Measurements from ENCODE around the gene CRX. TPM values are rescaled to one million over a fixed set of nuclear protein-coding genes. Genes with fewer than 3 reads are reported as not detected.
"Not testable (repeated sequence)": the region's sequence is repeated elsewhere in the genome, so short reads cannot be mapped to it uniquely, and the experiment has no call there.

Gene CRX
- total and polyA plus RNA-seq, 2 experiments from 2014 or later: 0.04 to 0.15 TPM

DNA sequence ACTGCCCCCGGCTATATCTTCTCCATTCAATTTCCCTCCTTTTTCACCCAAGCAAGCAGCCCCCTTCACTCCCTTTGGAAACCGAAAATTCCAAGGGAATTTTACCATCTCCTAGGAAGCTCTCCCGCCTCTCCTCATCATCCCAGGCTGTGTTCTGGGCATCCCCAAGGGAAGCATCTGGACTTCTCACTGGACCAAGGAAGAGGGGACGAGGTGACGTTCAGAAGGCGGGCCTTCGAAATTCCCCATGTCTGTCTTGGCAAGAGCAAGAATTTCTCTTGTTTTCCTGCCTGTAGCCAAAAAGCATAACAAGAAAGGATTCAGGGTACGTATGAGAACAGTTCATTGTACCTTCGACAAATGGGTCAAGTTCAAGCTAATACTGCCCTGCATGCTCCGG lies 43.4 kb downstream of the CRX start:
- TF ChIP-seq, protein P1, sequence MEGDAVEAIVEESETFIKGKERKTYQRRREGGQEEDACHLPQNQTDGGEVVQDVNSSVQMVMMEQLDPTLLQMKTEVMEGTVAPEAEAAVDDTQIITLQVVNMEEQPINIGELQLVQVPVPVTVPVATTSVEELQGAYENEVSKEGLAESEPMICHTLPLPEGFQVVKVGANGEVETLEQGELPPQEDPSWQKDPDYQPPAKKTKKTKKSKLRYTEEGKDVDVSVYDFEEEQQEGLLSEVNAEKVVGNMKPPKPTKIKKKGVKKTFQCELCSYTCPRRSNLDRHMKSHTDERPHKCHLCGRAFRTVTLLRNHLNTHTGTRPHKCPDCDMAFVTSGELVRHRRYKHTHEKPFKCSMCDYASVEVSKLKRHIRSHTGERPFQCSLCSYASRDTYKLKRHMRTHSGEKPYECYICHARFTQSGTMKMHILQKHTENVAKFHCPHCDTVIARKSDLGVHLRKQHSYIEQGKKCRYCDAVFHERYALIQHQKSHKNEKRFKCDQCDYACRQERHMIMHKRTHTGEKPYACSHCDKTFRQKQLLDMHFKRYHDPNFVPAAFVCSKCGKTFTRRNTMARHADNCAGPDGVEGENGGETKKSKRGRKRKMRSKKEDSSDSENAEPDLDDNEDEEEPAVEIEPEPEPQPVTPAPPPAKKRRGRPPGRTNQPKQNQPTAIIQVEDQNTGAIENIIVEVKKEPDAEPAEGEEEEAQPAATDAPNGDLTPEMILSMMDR (IDR thresholded peaks at IDR 0.05; ENCODE audit: low read depth, low read length): no peak
- DNase-seq (ENCODE audit: low read depth in 1 of 2, low spot score in 1 of 2): no peak
- no peaks in the 10 kb centered on the region for H3K4me1 ChIP-seq (ENCODE audit: low read depth)
- no peaks in the 10 kb centered on the region for H3K9me3 ChIP-seq (ENCODE audit: low read depth)
- no peak overlapping the region for H3K4me3 ChIP-seq
- no peaks in the 10 kb centered on the region for H3K36me3 ChIP-seq
- no peaks in the 10 kb centered on the region for H3K27me3 ChIP-seq
- no peak overlapping the region for H3K27ac ChIP-seq

DNA sequence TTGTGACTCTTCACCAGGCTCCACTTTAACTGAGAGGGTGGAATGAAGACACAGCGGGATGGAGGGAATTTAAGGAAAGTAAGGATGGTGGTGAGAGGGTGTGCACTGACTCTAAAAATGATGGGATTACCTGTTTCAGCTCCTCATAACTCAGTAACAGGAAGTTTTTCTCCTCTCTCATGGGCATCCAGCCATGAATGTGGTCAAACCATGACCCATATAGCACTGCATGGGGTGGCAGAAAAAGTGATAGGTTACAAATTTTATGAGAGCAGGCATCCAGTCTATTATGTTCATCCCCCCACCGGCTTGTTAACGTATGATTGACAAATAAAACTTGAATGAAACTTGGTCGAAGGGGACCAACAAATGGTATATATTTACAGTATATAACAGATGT lies 57.2 kb downstream of the CRX start:
- Histone ChIP-seq H3K4me1 (ENCODE audit: low read depth) (no peaks in the 10 kb centered on the region), H3K36me3 (no peaks in the 10 kb centered on the region), H3K4me3 (no peak overlapping the region), H3K9me3 (ENCODE audit: low read depth) (no peaks in the 10 kb centered on the region), H3K27ac (no peak overlapping the region), H3K27me3 (no peaks in the 10 kb centered on the region)
- no peak for DNase-seq (ENCODE audit: low read depth in 1 of 2, low spot score in 1 of 2)
- TF ChIP-seq, protein P1 (IDR thresholded peaks at IDR 0.05; ENCODE audit: low read depth, low read length): no peak

DNA sequence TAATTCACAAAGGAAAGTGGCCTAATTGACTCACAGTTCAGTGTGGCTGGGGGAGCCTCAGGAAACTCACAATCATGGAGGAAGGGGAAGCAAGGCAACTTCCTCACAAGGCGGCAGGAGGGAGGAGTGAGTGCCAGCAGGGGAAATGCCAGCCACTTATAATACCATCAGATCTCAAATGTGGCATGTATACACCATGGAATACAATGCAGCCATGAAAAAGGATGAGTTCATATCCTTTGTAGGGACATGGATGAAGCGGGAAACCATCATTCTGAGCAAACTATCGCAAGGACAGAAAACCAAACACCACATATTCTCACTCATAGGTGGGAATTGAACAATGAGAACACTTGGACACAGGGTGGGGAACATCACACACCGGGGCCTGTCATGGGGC lies 57.6 kb downstream of the CRX start:
- H3K9me3 ChIP-seq (ENCODE audit: low read depth); H3K36me3 ChIP-seq; H3K27ac ChIP-seq; H3K27me3 ChIP-seq; H3K4me3 ChIP-seq; DNase-seq (ENCODE audit: low read depth in 1 of 2, low spot score in 1 of 2); H3K4me1 ChIP-seq (ENCODE audit: low read depth): not testable (repeated sequence)

DNA sequence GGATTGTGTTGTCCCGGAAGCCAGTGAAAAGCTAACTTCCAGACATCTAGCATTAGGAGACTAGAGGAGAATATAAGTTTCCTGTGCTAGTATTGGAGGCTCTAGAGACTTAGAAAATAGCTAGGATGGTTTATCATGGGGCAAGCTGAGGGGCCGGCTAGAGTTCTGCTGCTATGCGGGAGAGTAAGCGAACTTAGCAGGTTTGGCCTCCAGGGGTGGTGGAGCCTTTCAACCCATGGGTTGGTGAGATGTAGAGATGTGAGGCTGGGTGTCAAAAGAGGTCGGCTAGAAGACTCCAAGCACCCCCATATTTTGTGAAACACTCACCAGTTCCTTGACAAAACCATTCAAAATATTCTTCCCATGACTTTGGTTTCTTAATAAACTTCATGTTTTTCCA lies 60.0 kb downstream of the CRX start:
- H3K27ac ChIP-seq: no peak overlapping the region
- no peaks in the 10 kb centered on the region for H3K27me3 ChIP-seq
- TF ChIP-seq, protein P1 (IDR thresholded peaks at IDR 0.05; ENCODE audit: low read depth, low read length): no peak
- no peaks in the 10 kb centered on the region for H3K4me1 ChIP-seq (ENCODE audit: low read depth)
- H3K9me3 ChIP-seq (ENCODE audit: low read depth): no peaks in the 10 kb centered on the region
- no peak overlapping the region for H3K4me3 ChIP-seq
- no peaks in the 10 kb centered on the region for H3K36me3 ChIP-seq
- no peak for DNase-seq (ENCODE audit: low read depth in 1 of 2, low spot score in 1 of 2)

DNA sequence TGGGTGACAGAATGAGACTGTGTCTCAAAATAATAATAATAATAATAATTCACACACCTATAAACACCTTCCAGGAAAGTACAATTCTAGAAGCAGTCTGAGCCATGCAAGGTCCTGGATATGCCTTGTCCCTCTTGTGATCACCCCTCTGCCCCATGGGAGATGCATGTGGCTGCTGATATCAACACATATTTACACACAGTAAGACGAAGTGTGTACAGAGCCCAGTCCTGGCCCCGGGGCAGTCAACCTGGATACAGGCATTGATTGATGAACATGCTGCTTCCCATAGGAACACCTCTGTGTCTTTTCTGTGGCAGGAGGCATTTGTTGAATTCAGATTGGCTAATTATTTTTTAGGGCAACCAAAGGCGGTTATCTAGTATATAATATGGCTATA lies 61.2 kb downstream of the CRX start:
- DNase-seq (ENCODE audit: low read depth in 1 of 2, low spot score in 1 of 2): no peak
- H3K4me3 ChIP-seq: no peak overlapping the region

DNA sequence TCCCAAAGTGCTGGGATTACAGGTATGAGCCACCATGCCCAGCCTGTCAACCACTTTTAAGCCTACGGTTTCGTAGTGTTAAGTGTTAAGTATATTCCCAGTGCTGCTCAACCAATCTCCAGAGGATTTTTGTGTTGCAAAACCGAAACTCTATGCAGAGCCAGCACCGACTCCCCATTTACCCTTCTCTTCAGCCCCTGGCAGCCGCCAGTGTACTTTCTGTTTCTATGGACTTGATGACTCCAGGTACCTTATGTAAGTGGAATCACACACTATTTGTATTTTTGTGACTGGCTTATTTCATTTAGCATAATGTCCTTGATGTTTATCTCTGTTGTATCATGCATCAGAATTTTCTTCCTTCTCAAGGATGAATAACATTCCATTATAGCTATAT lies 63.3 kb downstream of the CRX start:
- Histone ChIP-seq H3K4me3 (no peak overlapping the region), H3K9me3 (ENCODE audit: low read depth) (no peaks in the 10 kb centered on the region), H3K27ac (no peak overlapping the region), H3K27me3 (no peaks in the 10 kb centered on the region), H3K4me1 (ENCODE audit: low read depth) (no peaks in the 10 kb centered on the region), H3K36me3 (no peaks in the 10 kb centered on the region)
- no peak for DNase-seq (ENCODE audit: low read depth in 1 of 2, low spot score in 1 of 2)
- TF ChIP-seq, protein P1 (IDR thresholded peaks at IDR 0.05; ENCODE audit: low read depth, low read length): no peak

More for the DNA sequence above, 61.2 kb downstream of the CRX start:
- no peaks in the 10 kb centered on the region for H3K4me1 ChIP-seq (ENCODE audit: low read depth)
- H3K36me3 ChIP-seq: no peaks in the 10 kb centered on the region
- TF ChIP-seq, protein P1 (IDR thresholded peaks at IDR 0.05; ENCODE audit: low read depth, low read length): no peak
- H3K27me3 ChIP-seq: no peaks in the 10 kb centered on the region
- no peaks in the 10 kb centered on the region for H3K9me3 ChIP-seq (ENCODE audit: low read depth)
- H3K27ac ChIP-seq: no peak overlapping the region
